ENCODE data around the gene NCAM1. TPM values are rescaled to one million over a fixed set of nuclear protein-coding genes. Genes with fewer than 3 reads are reported as not detected.

Gene NCAM1
- total RNA-seq, 1 experiment from 2014 or later: 0.22 TPM

DNA sequence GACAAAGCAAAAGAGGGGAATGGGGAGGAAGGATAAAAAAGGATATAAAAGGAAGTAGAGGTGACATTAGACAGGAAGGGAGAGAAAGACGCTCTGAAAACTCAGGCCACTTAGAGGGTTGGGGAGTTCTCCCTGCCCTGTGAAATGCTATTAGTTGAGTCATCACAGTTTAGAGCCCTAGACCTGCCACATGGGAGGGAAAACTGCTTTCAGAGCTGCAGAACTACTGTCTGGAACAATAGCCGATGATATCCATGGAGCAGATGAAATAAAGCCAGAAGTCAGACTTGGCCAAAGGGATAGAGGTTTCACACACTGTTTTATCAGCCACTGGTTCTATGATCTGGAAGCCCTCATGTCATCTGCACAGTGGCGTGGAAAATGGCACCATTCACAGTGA is 157.9 kb downstream of the NCAM1 start:
- Histone ChIP-seq H3K9me2 (ENCODE audit: insufficient read depth) (no peaks in the 10 kb centered on the region), H2AFZ (ENCODE audit: low read depth, low read length, poor library complexity, severe bottlenecking) (no peak overlapping the region), H4K20me1 (ENCODE audit: insufficient read depth) (no peaks in the 10 kb centered on the region), H3K27me3 (ENCODE audit: insufficient read depth, low read length) (peaks cover 58% of the 10 kb centered on the region), H3K9me3 (ENCODE audit: control insufficient read depth in 1 of 2, insufficient read depth in 1 of 2, low read depth in 1 of 2, low read length in 2 of 2) (no peaks in the 10 kb centered on the region), H3K79me2 (ENCODE audit: insufficient read depth, low read length) (no peaks in the 10 kb centered on the region), H3K4me3 (replicated peaks in 1 of 2; ENCODE audit: low read depth in 1 of 2, low read length in 2 of 2) (no peak overlapping the region), H3K9ac (ENCODE audit: low read length) (no peak overlapping the region), H3K4me1 (ENCODE audit: control insufficient read depth in 1 of 2, insufficient read depth in 2 of 2, low read length in 2 of 2) (no peaks in the 10 kb centered on the region), H3K36me3 (ENCODE audit: control insufficient read depth in 1 of 2, insufficient read depth in 2 of 2, low read length in 2 of 2) (no peaks in the 10 kb centered on the region), H3K4me2 (ENCODE audit: low read length) (no peak overlapping the region), H3K27ac (ENCODE audit: low read depth, low read length) (no peak overlapping the region)
- CTCF ChIA-PET: no interaction called here
- intact Hi-C loops (cut with micrococcal nuclease): loop anchor here (10.0 kb wide), 1 partner anchor 824 kb away; no protein-coding TSS in a partner anchor
- DNase-seq (ENCODE audit: low read depth, low spot score) (no peak), ATAC-seq (no peak)
- no peak for TF ChIP-seq EGR1 (IDR thresholded peaks at IDR 0.05; ENCODE audit: low read depth)
- TF ChIP-seq, protein P1, sequence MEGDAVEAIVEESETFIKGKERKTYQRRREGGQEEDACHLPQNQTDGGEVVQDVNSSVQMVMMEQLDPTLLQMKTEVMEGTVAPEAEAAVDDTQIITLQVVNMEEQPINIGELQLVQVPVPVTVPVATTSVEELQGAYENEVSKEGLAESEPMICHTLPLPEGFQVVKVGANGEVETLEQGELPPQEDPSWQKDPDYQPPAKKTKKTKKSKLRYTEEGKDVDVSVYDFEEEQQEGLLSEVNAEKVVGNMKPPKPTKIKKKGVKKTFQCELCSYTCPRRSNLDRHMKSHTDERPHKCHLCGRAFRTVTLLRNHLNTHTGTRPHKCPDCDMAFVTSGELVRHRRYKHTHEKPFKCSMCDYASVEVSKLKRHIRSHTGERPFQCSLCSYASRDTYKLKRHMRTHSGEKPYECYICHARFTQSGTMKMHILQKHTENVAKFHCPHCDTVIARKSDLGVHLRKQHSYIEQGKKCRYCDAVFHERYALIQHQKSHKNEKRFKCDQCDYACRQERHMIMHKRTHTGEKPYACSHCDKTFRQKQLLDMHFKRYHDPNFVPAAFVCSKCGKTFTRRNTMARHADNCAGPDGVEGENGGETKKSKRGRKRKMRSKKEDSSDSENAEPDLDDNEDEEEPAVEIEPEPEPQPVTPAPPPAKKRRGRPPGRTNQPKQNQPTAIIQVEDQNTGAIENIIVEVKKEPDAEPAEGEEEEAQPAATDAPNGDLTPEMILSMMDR (IDR thresholded peaks at IDR 0.05 in 2 of 3, conservative IDR thresholded peaks at IDR 0.05 in 1 of 3; ENCODE audit: borderline replicate concordance in 1 of 3, insufficient read depth in 1 of 3, low read depth in 2 of 3, low read length in 2 of 3): no peak
- RAD21 ChIA-PET (ENCODE audit: low non-redundant PET in 1 of 2, low total read pairs in 2 of 2, uncharacterized antibody in 2 of 2, unreplicated experiment in 2 of 2): no interaction called here
- BruUV-seq (replicated peaks): no TSS peak
- POLR2A ChIA-PET: no interaction called here

DNA sequence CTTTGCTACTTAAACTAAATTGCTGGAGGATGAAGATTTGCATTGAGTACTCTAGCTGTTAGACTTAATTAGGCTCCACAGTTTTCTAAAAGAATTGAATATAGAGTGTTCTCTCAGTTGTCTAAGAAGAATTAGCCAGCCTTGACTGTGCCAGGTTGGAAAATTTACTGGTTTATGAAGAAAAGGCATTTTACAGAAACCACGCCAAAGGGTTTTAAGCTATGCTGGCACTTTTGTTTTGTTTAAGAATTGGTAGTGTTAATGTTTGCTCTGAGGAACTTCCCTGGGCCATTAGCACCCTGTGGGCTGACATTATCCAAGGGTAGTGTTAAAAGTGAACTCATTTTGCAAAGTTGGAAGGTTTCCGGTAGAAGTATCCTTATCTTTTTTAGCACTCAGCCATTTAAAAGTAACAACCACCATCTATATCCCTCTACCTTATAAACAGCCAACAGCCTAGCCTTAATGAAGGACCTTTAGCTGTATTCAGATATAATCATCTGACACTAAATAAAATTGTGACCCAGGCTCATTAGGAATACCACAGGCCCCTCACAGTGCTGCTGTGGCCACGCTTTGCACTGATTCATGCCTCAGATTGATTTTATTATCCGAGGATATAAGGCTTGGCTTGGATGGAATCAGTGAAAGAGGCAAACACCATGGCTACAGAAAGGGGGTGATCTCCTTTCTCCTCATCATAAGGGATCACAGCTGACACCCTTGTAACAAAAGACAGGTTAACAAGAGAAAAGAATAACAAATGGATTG is 158.9 kb downstream of the NCAM1 start:
- no peaks in the 10 kb centered on the region for H3K4me1 ChIP-seq (ENCODE audit: control insufficient read depth in 1 of 2, insufficient read depth in 2 of 2, low read length in 2 of 2)
- RAD21 ChIA-PET (ENCODE audit: low non-redundant PET in 1 of 2, low total read pairs in 2 of 2, uncharacterized antibody in 2 of 2, unreplicated experiment in 2 of 2): no interaction called here
- no peak overlapping the region for H3K4me2 ChIP-seq (ENCODE audit: low read length)
- no peak overlapping the region for H3K27ac ChIP-seq (ENCODE audit: low read depth, low read length)
- H3K9ac ChIP-seq (ENCODE audit: low read length): no peak overlapping the region
- BruUV-seq (replicated peaks): no TSS peak
- H3K9me2 ChIP-seq (ENCODE audit: insufficient read depth): no peaks in the 10 kb centered on the region
- H4K20me1 ChIP-seq (ENCODE audit: insufficient read depth): no peaks in the 10 kb centered on the region
- H3K36me3 ChIP-seq (ENCODE audit: control insufficient read depth in 1 of 2, insufficient read depth in 2 of 2, low read length in 2 of 2): no peaks in the 10 kb centered on the region
- DNase-seq (ENCODE audit: low read depth, low spot score) (no peak), ATAC-seq (no peak)
- CTCF ChIA-PET: no interaction called here
- H2AFZ ChIP-seq (ENCODE audit: low read depth, low read length, poor library complexity, severe bottlenecking): no peak overlapping the region
- no peaks in the 10 kb centered on the region for H3K9me3 ChIP-seq (ENCODE audit: control insufficient read depth in 1 of 2, insufficient read depth in 1 of 2, low read depth in 1 of 2, low read length in 2 of 2)
- no peak for TF ChIP-seq SP1 (IDR thresholded peaks at IDR 0.05; ENCODE audit: low read depth)
- no peak for TF ChIP-seq YY1 (IDR thresholded peaks at IDR 0.05; ENCODE audit: extremely low read depth, insufficient replicate concordance, low read depth, low read length)
- TF ChIP-seq, protein P2, sequence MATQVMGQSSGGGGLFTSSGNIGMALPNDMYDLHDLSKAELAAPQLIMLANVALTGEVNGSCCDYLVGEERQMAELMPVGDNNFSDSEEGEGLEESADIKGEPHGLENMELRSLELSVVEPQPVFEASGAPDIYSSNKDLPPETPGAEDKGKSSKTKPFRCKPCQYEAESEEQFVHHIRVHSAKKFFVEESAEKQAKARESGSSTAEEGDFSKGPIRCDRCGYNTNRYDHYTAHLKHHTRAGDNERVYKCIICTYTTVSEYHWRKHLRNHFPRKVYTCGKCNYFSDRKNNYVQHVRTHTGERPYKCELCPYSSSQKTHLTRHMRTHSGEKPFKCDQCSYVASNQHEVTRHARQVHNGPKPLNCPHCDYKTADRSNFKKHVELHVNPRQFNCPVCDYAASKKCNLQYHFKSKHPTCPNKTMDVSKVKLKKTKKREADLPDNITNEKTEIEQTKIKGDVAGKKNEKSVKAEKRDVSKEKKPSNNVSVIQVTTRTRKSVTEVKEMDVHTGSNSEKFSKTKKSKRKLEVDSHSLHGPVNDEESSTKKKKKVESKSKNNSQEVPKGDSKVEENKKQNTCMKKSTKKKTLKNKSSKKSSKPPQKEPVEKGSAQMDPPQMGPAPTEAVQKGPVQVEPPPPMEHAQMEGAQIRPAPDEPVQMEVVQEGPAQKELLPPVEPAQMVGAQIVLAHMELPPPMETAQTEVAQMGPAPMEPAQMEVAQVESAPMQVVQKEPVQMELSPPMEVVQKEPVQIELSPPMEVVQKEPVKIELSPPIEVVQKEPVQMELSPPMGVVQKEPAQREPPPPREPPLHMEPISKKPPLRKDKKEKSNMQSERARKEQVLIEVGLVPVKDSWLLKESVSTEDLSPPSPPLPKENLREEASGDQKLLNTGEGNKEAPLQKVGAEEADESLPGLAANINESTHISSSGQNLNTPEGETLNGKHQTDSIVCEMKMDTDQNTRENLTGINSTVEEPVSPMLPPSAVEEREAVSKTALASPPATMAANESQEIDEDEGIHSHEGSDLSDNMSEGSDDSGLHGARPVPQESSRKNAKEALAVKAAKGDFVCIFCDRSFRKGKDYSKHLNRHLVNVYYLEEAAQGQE (IDR thresholded peaks at IDR 0.05; ENCODE audit: low read depth): no peak
- no peak for TF ChIP-seq ELF1 (IDR thresholded peaks at IDR 0.05; ENCODE audit: borderline replicate concordance, low read depth)
- TF ChIP-seq CEBPB (IDR thresholded peaks at IDR 0.05; ENCODE audit: low read depth): no peak
- no peak for TF ChIP-seq RAD21 (IDR thresholded peaks at IDR 0.05; ENCODE audit: low read depth)
- no peak for TF ChIP-seq JUND (IDR thresholded peaks at IDR 0.05)
- no peak for TF ChIP-seq EZH2 (IDR thresholded peaks at IDR 0.05)
- POLR2A ChIA-PET: no interaction called here
- H3K4me3 ChIP-seq (replicated peaks in 1 of 2; ENCODE audit: low read depth in 1 of 2, low read length in 2 of 2): no peak overlapping the region
- no peaks in the 10 kb centered on the region for H3K79me2 ChIP-seq (ENCODE audit: insufficient read depth, low read length)
- H3K27me3 ChIP-seq (ENCODE audit: insufficient read depth, low read length): peaks cover 60% of the 10 kb centered on the region
- intact Hi-C loops (cut with micrococcal nuclease): loop anchor here (10.0 kb wide), 1 partner anchor 825 kb away; no protein-coding TSS in a partner anchor
